ENCODE results near the gene C6orf52.
"Not testable (repeated sequence)": the region's sequence is repeated elsewhere in the genome, so short reads cannot be mapped to it uniquely, and the experiment has no call there.

Gene C6orf52

GRCh38 chr6:10684618-10685017, 9.8 kb downstream of the C6orf52 start:
- TF ChIP-seq CTCF (conservative IDR thresholded peaks at IDR 0.05; ENCODE audit: low read depth, low read length) = no peak
- no peak overlapping the region for H3K4me3 ChIP-seq (ENCODE audit: low read length)
- DNase-seq (ENCODE audit: low read depth) = no peak

- H3K4me3 ChIP-seq (ENCODE audit: low read length) = no peak overlapping the region
- no peak for TF ChIP-seq CTCF (conservative IDR thresholded peaks at IDR 0.05; ENCODE audit: low read depth, low read length)
- no peak for DNase-seq (ENCODE audit: low read depth)
Measured at GRCh38 chr6:10682355-10682988, 11.9 kb downstream of the C6orf52 start.

- DNase-seq (ENCODE audit: low read depth) = no peak
- TF ChIP-seq CTCF (conservative IDR thresholded peaks at IDR 0.05; ENCODE audit: low read depth, low read length) = no peak
- no peak overlapping the region for H3K4me3 ChIP-seq (ENCODE audit: low read length)
Measured at GRCh38 chr6:10681795-10682194, 12.6 kb downstream of the C6orf52 start.

- no peak overlapping the region for H3K4me3 ChIP-seq (ENCODE audit: low read length)
- no peak for TF ChIP-seq CTCF (conservative IDR thresholded peaks at IDR 0.05; ENCODE audit: low read depth, low read length)
- DNase-seq (ENCODE audit: low read depth) = no peak
Measured at GRCh38 chr6:10678456-10678855, 16.0 kb downstream of the C6orf52 start.

GRCh38 chr6:10676403-10676802, 18.0 kb downstream of the C6orf52 start:
- no peak for DNase-seq (ENCODE audit: low read depth)
- no peak overlapping the region for H3K4me3 ChIP-seq (ENCODE audit: low read length)
- TF ChIP-seq CTCF (conservative IDR thresholded peaks at IDR 0.05; ENCODE audit: low read depth, low read length) = no peak

GRCh38 chr6:10668126-10668917, 26.1 kb downstream of the C6orf52 start:
- no peak for TF ChIP-seq CTCF (conservative IDR thresholded peaks at IDR 0.05; ENCODE audit: low read depth, low read length)
- no peak overlapping the region for H3K4me3 ChIP-seq (ENCODE audit: low read length)
- DNase-seq (ENCODE audit: low read depth) = no peak

GRCh38 chr6:10665595-10665994, 28.8 kb downstream of the C6orf52 start:
- not testable (repeated sequence) for H3K4me3 ChIP-seq (ENCODE audit: low read length); DNase-seq (ENCODE audit: low read depth)
